Ramos (cell line): Measurements from ENCODE around the gene SLF1.
"Not testable (repeated sequence)": the region's sequence is repeated elsewhere in the genome, so short reads cannot be mapped to it uniquely, and the experiment has no call there.

ENCODE experiments used
- in situ Hi-C: fragments of 300-500 bp; cut with MboI; formaldehyde crosslinking; loops from one replicate; pipeline ENCODE4 v1.14.3; 2022; ENCODE audit warnings: low sequenced_read_pairs; ENCODE audit not compliant: unreplicated experiment

The SLF1 gene

GRCh38 chr5:94618493-94619328 is at the start of gene SLF1, which contains the start of gene KIAA0825:
Gene SLF1 (plus strand): TSS chr5:94618669. CDS start chr5:94628811, 10,142 bp downstream.
Gene KIAA0825 (minus strand): TSS chr5:94618604. CDS start chr5:94537126, 81,478 bp downstream.
- in situ Hi-C loops, result no loop called here

GRCh38 chr5:94571415-94571814 is 47.1 kb upstream of the SLF1 start:
- in situ Hi-C loops, result no loop called here

- in situ Hi-C loops, result not testable (repeated sequence)
Observed at GRCh38 chr5:94573349-94573748, 45.1 kb upstream of the SLF1 start.

DNA sequence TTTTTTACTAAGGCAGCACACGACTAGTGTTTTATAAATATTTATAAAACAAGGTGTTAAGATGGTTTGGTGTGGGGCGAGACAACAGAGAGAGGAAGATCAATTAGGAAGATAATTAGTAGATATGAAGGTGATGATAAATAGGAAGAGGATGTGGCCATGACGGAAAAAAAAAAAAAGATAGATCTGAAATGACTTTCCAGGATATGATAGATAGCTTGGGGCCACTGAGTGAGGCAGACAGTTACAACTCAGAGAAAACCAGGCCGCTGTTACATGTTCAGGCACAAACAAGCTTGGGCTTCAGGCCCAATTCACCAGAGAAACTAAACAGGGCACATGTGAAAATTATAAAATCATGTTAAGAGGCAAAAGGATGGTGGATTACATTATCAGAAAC is 43.3 kb upstream of the SLF1 start:
- in situ Hi-C loops, result no loop called here

DNA sequence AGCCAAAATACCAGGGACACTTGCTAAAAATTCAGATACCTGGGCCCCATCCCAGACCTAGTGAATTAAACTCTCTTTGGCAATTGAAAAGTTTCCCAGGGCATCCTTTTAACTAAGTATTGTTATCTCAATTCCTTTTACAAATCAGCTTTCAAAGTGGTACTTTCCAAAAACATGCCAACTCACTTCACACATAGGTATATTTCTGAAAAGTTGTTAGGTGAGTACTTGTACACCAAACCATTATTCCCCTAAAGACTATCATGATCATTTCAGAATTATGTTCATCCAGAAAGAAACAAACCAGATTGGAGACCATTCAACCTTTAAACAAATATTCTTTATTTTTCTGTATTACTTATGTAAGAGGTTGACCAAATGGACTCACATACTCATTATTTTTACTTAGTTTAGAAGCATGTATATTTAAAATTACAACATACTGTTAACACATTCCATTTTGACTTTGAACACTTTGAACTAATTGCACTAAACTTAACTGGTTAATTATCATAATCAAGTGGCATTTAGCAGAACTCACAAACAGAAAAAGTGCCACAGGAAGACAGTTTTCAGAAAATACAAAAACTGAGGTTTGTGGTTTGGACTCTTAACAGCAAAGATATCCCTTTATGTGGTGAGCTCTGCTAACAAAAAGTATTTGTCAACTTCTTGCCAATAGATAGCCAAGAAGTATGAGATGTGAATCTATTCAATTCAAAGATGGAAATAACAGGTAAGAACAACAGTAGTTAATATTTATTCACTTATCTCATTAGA is 40.8 kb upstream of the SLF1 start:
- in situ Hi-C loops, result no loop called here

- in situ Hi-C loops, result no loop called here
Observed at GRCh38 chr5:94595281-94595840, 23.1 kb upstream of the SLF1 start.

DNA sequence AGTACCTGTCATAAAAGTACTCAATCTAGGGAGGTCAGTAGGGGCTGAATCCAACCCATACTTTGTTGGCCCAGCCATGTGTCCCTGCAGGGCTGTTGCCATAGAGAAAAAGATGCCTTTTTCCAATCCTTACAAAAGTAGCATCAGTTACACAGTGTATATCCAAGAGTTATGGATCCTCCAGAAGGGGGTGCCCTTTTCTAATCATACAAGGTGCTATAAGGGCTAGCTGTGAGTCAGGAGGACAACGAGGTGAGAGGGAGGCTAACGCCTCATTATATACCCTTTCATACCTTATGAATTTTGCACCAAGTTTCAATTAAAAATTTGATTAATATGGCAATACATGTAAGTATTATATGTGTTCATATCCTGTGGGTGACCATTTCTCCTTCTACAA is 4.9 kb upstream of the SLF1 start:
- in situ Hi-C loops, result no loop called here

- in situ Hi-C loops, result no loop called here
Observed at GRCh38 chr5:94614156-94614805, 4.2 kb upstream of the SLF1 start.

GRCh38 chr5:94615862-94616261 is 2.6 kb upstream of the SLF1 start:
- in situ Hi-C loops, result no loop called here

GRCh38 chr5:94618029-94618492 is 408 bp upstream of the SLF1 start:
- in situ Hi-C loops, result no loop called here

DNA sequence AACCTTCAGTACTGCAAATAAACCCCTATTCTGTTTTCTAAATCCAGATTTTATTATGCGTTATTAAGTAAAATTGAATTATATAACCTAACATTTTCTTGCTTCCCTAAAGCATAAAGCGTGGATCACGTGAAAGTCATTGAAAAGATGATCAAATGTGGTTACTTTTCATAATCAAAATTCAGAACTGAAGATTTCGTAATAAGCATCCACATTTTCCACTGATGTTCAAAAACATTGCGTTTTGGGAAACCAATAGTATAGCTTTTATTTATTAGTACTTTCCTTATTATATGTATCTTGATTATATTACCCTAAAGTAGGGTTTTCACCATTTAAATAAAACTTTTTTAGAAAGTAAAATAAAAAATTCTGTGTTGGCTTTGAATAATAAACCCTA is 1.8 kb downstream of the SLF1 start:
- in situ Hi-C loops, result no loop called here

- in situ Hi-C loops, result no loop called here
Observed at GRCh38 chr5:94621763-94622162, 3.3 kb downstream of the SLF1 start.

GRCh38 chr5:94623011-94623410 is 4.5 kb downstream of the SLF1 start:
- in situ Hi-C loops, result no loop called here

GRCh38 chr5:94623877-94624276 is 5.4 kb downstream of the SLF1 start:
- in situ Hi-C loops, result no loop called here

DNA sequence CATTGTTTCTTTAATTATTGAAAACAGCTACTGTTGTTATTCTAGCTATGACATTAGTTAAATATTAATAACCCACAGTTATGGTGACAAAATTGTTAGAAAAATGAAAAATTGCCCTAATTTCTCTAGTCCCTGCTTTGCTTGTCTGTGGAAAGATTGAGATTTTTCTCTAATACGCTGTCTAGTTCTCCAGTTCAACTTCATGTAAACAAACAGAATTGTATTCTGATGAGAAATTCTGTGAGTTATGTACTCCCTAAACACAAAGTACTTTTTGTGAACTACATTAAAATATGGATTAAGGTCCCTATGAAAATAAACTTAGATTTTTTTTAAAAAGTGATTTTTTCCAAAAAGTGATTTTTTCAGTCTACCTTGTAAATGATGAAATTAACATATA is 8.7 kb downstream of the SLF1 start:
- in situ Hi-C loops, result no loop called here

- in situ Hi-C loops, result no loop called here
Observed at GRCh38 chr5:94632024-94632423, 13.6 kb downstream of the SLF1 start.

DNA sequence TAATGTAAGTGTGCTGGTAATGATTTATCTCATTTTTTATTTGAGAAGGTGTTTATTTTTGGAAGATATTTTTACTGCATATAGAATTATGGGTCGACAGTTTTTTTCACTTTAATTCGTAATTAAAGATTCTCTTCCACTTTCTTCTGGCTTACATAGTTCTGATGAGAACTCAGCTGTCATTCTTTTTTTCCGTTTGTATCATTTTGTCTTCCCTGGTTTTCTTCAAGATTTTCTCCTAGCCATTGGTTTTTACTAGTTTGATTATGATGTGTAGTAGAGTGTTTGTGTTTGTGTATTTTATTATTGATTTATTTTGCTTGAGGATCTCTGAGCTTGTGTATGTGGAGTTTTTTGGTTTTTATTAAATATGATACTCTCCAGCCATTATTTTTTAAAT is 21.7 kb downstream of the SLF1 start:
- in situ Hi-C loops, result no loop called here

- in situ Hi-C loops, result no loop called here
Observed at GRCh38 chr5:94645053-94645452, 26.6 kb downstream of the SLF1 start.

- in situ Hi-C loops, result no loop called here
Observed at GRCh38 chr5:94646758-94647157, 28.3 kb downstream of the SLF1 start.

DNA sequence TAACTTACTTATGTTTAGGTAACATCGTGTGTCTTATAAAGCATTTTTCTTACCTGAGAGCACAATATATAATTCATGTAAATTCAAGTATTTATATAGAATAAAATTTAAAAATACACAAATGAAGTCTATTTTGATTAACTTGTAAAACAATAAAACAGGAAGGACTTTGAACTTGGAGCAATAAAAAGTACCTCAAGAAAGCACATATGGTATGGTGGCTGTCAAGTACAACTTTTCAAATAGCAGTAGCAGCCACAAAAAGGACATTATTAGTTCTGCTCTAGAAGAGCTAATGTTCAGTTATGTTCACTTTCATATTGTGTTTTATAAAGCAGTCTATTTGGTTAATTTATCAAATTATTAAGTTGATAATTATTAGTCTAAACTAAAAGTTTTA is 31.4 kb downstream of the SLF1 start:
- in situ Hi-C loops, result no loop called here
